Gastrocnemius medialis (tissue), 4 donors: Measurements from ENCODE around the gene EML5.

ENCODE experiments used
- CTCF ChIP-seq, 5 experiments: fragments of 450-650 bp in 3 of 5; fragments of 200-600 bp in 2 of 5; sonication (generic) in 2 of 5; IDR thresholded peaks in 4 of 5; conservative IDR thresholded peaks in 1 of 5; 1 replicate in 4 of 5; 2 replicates in 1 of 5; pipeline ENCODE4 v1.5.1; 2016 to 2019; ENCODE audit warnings: antibody characterized with exemption in 5 of 5, mild to moderate bottlenecking in 3 of 5, moderate library complexity in 3 of 5
- POLR2A ChIP-seq, 2 donors: fragments of 450-650 bp; IDR thresholded peaks; one replicate each; pipeline ENCODE4 v1.6.1; 2017; ENCODE audit warnings: antibody characterized with exemption in 2 of 2, mild to moderate bottlenecking in 2 of 2, moderate library complexity in 2 of 2

GRCh38 chr14:88607829-88608228 is 184.9 kb downstream of the EML5 start:
- TF ChIP-seq CTCF (IDR thresholded peaks at IDR 0.05 in 4 of 5, conservative IDR thresholded peaks at IDR 0.05 in 1 of 5), result no peak
- no peak for TF ChIP-seq POLR2A (IDR thresholded peaks at IDR 0.05)
